SKM-1 treated with dmso at 0.1 percent for 144 hours (cell line): ENCODE data around the gene TRAPPC2.
A peak's percentile ranks its signal among the peaks of the same experiment; 100 is the strongest.
"Not testable (repeated sequence)": the region's sequence is repeated elsewhere in the genome, so short reads cannot be mapped to it uniquely, and the experiment has no call there.

Source experiments
- DNase-seq: peaks from one replicate; lab custom pipeline; 2025; ENCODE audit not compliant: unreplicated experiment; lab: John Stamatoyannopoulos, UW

TRAPPC2 gene

DNA sequence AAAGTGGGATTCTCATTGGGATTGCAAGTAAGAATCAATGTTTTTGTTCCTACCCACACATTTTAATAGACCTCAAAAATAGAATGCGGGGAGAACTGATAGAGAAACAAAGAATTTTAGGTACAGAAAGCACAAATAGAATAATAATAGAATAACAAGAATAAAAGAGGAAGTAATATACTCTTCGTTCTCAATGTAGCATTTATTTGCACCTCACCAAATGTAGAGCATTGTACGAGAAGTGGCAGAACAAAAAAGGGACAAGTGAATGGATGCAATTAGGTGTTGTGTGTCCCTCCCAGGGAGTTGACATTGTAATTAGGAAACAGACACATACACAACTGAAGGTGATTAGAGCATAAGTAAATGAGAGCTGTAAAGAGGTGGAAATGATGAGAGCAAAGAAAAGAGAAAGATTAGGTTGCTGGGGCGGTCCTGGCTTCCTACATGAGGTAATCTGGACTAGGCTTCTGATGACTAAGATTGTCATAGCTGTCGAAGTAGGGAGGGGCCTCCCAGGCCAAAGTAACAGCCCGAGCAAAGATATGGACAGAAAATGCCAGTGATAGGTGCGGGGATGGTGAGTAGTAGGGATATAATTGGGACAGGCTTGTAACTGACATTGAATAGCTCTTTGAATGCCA, 35.1 kb downstream of the TRAPPC2 start:
- no peak for DNase-seq

DNA sequence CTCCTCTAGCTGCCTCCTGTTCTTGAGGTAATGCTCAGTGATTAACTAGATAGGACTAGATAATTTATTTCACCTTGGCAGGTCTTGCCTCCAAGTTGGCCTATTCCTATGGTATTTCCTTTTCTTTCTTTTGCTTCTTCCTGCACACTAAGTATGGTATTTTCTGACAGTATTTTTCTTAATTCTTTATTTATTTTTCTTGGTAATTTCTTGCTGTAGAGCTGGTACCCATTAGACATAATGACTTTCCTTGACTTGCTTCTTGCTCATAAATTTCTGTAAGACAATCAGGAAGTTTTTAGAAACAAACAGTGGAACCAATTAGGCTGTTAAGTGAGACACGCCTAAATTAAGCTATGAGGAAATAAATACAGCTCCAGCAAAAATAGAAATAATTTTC, 36.0 kb downstream of the TRAPPC2 start:
- DNase-seq = no peak

DNA sequence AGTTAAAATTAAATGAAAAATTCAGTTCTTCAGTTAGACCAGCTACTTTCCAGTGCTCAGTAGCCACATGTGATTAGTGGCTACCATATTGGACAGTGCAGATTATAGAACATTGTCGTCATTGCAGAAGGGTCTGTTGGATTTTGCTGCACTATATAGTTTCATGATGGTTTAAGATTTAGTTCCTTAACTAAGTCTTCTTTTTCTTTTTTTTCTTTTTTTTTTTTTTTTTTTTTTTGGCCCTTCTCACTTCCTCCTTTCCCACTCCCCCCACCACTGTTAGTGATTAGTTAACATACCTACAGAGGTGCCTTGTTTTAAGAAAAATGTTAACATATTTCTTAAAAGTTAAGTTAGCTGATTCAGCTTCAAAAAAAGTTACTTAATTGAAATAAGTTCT, 36.4 kb downstream of the TRAPPC2 start:
- no peak for DNase-seq

DNA sequence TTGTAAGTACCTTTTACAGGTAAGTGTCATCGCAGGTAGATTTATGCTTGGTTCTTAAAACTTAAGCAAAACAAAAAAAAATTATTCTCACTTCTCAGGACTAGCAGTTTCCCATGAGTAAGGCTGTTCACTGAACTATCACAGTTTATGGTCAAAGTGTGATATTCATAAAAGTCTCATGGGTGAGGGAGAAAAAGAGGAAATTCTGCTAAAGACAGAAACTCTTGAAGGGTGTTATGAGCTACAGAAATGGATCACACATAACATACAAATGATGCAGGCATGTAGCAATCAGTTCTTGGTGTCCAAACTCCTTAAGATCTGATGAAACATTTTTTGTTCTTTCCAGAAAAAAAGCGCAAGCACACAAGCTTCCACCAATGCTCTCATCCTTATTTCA, 37.0 kb downstream of the TRAPPC2 start:
- DNase-seq = no peak

DNA sequence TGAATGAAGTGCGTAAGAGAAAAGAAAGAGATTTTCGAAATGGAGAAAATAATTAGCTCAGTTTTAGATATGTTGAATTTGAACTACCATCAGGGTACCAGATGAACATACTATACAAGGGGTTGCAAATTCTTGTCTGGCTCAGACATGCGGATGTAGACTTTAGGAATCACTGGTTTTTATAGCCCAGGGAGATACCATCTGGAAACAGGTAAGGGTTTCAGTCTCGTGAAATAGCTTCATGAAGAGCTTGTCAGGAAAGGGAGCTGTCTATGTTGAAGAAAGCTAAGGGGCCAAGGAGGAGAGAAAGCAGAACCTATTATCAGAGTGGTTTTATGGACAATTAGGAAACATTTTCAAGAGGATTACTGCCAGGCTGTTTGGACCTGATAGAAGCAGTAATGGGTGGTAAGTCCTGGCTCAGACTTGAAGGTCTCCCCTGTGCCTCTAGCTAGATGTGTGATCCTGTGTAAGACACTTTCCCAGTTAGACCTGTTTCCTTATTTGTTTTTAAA, 38.8 kb downstream of the TRAPPC2 start:
- peak; percentile 40 for DNase-seq

DNA sequence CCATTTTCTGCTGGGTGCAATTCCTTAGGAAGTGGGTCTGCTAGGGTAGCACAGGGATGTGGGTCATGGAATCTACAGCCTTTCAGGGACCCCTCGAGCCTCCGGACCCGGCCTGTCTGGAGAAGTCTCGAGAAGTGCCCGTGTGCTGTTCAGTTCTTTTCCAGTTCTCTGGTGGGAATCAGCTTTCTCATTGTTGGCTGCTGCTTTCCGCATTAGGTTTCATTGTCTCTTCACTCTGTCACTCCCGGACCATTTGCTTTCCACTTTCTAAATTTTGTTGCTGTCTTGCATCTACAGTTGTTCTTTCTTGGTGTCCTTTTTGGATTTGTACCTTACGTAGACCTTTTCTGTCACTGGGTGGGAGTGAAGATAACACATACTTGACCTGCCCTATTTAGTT, 39.4 kb downstream of the TRAPPC2 start:
- no peak for DNase-seq

DNA sequence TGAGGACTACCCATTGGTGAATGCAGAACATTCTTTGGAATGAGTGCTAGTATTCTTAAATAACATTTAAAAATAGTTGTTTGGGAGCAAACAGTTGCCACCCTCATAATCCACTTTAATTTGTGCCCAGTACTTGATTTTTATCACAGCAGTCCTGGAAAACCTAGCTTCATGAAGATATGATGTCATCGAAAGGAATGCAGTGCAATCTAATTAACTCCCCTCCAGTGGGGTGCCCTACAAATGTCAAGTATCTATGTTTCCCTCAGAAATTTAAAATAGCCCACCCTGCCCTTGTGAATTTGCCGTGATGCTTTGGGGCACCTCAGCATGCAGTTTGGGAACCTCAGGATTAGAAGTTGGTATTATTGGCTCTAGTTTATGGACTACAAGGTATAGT, 40.1 kb downstream of the TRAPPC2 start:
- DNase-seq = no peak

DNA sequence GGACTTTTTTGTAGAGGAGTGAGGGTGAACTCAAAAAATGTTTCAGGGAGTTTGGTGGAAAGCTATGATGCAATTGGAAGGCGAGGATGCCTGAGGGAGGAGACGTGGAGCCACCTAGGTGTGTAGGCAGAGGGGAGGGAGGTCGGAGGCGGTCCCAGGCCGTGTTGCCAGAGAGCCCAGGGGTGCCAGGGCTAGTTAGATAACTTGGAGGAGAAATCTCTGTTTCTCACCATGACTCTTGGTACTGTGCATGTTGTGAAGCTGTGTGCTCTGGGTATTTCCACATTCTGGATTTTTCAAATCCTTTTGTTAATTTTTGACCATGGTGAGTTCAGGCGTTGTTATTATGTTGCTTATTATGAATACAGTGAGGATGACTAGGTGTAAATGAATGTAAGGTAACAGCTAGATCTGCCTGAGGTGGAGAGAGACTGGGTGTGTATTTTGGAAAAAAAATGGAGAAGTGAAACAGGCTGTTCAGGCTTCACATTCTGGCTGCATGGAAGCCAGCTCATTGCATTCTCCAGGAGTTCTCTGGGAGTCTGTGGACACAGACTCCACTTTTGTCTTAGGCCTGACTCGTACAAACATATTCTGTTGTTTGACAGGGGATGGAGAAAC, 41.0 kb downstream of the TRAPPC2 start:
- DNase-seq = no peak

DNA sequence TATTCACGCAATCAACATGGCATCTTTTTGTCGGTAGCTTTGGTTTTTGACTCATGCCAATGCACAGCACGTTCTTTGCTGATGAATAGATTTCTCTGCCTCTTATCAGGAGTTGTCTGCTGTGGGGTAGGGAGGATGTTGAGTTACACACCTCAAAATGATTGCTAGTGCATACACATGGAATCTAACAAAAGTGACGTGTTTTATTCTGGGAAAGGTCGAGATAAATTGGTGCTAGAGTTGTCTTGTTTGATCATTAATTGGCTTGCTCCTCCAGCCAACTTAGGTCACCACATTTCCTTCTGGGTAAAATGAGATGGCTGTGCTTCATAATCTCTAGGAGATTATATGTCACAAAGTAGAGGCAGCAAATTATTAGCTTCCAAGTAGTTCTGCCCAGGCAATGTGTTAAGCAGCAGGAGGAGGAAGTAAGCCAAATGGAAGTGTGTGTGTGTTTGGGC, 41.6 kb downstream of the TRAPPC2 start:
- DNase-seq = no peak

DNA sequence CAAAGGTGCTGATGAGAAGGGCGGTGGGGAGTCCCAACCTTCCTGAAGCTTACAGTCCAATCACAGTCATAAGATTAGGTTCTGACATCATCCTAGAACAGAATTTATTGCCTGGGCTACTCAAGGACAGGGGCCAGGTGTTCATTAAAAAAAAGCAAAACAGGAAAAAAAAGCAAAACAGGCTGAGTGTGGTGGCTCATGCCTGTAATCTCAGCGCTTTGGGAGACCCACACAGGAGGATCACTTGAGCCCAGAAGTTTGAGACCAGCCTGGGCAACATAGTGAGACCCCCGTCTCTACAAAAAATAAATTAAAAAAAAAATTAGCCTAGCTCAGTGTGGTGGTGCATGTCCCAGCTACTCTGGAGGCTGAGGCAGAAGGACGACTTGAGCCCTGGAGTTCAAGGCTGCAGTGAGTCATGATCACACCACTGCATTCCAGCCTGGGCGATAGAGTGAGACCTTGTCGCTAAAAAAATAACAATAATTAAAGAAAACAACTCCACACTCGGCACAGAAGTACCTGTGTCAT, 42.5 kb downstream of the TRAPPC2 start:
- DNase-seq = no peak

DNA sequence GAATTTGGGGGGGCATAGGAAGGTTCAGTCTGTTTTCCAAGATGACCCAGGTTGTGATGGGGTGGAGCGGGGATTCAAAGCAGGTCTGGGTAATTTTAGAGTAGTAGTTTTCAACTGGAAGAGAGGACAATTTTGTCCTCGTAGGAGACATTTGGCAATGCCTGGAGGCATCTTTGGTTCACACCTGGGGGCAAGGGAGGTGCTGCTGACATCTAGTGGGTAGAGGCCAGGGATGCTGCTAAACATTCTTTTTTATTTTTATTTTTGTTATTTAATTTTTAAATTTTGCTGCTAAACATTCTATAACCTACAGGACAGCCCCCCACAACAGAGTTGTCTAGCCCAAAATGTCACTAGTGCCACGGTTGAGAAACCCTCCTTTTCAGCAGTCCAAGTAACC, 43.6 kb downstream of the TRAPPC2 start:
- DNase-seq = no peak

DNA sequence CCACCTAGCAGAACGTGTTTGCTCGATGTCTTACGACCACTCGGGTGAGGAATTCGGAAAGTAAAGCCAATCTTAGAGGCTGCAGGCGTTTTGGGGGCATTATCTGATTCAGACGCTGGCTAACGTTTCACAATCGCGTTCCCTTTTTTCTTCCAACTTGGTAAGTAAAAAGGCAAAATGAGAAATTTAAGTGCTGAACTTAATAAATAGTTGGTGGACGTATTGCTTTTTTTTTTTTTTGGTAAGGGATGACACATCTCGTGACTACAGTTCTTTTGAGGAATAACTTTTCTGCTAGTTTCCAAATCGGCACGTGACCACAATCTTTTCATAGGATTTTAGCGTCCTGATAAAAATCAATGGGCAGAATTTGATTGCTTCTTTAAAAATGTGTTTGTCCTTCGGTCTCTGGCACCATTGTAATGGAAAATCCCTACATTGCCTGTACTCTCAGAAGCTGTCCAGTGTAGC, 44.6 kb downstream of the TRAPPC2 start:
- DNase-seq = no peak

DNA sequence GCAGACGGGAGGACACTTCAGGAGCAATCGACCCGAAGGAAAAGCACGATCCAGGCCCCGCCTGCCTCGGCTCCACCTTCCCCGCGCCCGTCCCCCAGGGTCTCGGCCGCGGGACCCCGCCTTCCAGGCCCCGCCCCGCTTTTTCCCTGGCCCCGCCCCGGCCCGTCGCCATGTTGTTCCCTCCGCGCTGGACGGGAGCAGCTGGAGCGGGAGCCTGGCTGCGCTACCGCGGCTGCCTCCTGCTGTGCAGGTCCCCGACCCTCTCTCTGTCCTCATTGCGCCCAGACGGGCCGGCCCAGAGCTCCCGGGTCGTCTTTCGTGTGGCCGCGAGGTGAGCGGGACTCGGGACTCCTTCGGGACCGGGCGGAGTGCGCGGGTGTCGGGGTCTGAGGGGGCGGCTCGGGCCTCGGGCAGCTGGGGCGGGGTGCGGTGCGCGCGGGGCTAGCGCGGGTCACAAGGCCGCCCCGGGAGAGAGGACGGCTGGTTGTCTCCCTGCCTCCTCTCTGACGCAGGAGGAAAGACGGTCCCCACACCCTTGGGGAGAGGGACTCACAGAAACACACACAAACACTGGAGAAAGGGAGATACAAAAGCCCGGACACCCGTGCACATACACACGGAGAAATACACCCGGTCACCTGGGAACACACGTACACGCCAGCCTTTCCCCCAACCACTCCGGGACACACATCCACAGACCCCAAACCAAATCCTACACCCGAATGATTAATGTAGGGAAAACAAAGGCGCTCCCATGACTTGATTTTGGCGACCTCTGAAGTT, 45.3 kb downstream of the TRAPPC2 start, which contains the start of gene RAB9A:
Gene RAB9A, plus strand, starts transcription at position 171 of the 783 bp plus-strand sequence. CDS start 19,619 bp downstream, outside the sequence.
- DNase-seq = peak; percentile 25

DNA sequence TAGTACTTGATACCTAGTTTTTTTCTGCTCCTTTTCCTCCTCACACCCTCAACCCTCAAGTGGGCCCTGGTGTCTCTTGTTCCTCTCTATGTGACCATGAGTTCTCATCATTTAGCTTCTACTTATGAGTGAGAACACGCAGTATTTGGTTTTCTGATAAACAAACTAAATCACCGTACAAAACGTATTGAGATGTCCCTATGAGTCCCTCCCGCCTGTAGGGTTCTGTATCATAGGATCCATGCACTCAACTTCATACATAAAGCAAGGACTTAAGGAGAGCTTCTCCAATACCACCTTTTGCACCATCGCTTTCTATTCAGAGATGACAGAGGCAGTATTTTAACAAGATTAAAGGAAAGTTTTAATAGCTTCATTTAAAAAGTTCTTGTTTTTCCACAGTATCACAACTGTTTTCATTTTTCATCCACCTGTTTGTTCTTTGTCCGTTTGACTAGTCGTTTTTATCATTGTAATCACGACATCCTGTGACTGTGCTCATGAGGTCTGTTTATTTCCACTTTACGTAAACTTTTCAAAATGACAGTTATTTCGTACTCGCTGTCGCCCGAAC, 45.9 kb downstream of the TRAPPC2 start:
- no peak for DNase-seq

DNA sequence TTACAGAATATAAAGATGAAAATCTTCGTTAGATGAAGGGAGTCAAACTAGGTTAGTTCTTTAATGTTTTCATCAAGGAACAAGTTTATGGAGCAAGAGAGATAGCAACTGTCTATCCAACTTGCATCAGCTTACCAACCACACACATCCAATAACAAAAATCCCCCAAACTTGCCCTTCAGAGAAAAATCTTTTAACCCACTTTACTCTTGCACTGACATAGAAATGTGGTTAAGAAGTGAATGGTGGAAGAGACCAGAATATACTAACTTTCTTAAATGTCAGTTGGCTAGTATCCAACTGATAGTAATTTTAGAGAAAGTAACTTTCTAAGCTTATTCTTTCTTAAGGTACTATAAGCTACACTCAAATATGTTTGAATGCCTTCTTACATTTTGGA, 47.2 kb downstream of the TRAPPC2 start:
- DNase-seq = no peak

DNA sequence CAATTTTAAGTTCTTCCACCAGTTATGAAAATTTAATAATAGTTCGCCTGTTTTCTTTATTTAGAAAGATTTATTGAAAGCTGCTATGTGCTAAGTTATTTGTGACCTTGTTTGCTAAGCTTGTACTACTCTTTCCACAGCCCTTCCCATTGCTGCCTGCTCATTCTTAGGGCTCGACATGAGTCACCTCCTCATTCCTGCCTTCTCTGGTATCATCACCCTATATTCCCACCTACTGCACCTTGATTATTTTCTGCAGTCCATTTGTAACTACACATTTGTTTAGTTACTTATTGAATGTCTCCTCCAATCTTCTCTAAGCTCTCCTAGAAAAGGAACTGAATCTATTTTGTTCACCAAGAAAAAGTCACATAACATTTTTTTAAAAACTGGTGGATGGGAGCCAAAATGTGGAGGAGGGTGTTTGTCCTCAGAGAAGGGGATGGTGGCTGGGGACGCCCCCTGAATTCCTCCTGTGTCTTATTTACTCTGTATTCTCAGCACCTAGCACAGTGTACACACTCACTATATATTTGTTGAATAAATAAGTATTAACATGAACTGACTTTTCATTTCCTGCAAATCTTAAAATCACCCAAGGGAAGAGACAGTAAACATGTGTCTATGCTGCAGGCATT, 49.2 kb downstream of the TRAPPC2 start:
- no peak for DNase-seq

DNA sequence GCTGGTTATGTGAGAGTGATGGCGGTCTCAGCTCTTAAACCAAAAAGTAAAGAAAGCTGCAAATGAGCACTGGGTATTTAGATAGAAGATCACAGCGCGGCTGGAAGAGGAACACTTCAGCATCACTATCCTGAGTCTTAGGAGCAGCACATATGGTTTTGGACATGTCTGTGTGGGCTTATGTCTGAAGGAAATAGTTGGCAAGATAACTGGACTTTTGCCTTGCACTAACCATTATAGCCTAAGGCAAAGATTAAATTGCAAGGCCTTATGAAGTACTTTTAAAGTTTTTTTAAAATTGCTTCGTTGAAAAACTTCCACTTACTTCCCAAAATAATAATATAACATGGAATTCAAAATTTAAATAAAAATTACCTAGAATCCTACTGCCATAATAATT, 50.1 kb downstream of the TRAPPC2 start:
- DNase-seq = no peak

DNA sequence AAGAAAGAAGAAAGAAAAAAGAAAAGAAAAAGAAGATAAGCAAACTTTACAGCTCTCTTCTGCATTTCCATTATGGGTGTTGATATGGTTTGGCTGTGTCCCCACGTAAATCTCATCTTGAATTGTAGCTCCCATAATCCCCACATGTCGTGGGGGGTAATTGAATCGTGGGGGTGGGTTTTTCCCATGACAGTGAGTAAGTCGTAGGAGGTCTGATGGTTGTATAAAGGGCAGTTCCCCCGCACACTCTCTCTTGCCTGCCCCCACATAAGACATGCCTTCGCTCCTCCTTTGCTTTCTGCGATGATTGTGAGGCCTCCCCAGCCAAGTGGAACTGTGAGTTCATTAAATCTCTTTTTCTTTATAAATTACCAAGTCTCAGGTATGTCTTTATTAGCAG, 52.8 kb downstream of the TRAPPC2 start:
- DNase-seq = no peak

DNA sequence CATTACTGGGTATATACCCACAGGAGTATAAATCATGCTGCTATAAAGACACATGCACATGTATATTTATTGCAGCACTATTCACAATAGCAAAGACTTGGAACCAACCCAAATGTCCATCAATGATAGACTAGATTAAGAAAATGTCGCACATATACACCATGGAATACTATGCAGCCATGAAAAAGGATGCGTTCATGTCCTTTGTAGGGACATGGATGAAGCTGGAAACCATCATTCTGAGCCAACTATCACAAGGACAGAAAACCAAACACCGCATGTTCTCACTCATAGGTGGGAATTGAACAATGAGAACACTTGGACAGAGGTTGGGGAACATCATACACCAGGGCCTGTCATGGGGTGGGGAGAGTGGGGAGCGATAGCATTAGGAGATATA, 54.7 kb downstream of the TRAPPC2 start:
- DNase-seq = not testable (repeated sequence)

DNA sequence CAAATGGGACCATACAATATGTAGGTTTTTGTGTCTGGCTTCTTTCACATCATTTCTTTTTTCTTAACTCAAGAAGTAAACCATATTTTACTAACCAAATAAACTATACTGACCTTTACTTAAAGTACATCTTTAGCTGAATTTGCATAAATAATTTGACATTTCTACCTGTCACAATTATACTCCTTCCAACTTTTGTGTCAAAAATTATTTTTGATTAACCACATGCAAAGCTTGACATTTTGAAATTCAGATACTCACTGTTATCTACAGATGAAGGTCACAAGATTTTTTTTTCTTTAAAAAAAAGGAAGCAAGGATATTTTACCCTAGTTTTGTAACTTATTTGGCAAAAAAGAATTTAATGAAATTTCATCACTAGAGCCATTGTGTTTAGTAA, 57.5 kb downstream of the TRAPPC2 start:
- no peak for DNase-seq

DNA sequence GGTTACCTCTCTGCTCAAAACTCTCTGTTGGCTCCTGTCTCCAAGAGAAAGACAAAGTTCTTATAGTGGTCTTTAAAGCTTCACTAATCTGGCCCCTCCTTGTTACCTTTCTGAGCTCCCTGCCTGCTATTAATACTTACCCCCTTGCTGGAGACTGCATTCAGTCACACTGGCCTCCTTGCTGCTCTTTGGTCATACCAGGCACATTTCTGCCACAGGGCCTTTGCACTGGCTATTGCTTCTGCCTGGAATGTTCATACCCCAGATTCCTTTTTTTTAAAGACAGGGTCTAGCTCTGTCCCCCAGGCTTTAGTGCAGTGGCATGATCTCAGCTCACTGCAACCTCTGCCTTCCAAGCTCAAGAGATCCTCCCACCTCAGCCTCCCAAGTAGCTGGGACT, 61.4 kb downstream of the TRAPPC2 start:
- no peak for DNase-seq
